HG03095 (cell line): ENCODE data around the gene TSPAN2.

Experiments
- ATAC-seq: cut with Tn5 transposase; IDR thresholded peaks from one replicate; pipeline ENCODE4 v1.9.1; 2021; ENCODE audit warnings: moderate library complexity; ENCODE audit not compliant: unreplicated experiment

Gene TSPAN2

DNA sequence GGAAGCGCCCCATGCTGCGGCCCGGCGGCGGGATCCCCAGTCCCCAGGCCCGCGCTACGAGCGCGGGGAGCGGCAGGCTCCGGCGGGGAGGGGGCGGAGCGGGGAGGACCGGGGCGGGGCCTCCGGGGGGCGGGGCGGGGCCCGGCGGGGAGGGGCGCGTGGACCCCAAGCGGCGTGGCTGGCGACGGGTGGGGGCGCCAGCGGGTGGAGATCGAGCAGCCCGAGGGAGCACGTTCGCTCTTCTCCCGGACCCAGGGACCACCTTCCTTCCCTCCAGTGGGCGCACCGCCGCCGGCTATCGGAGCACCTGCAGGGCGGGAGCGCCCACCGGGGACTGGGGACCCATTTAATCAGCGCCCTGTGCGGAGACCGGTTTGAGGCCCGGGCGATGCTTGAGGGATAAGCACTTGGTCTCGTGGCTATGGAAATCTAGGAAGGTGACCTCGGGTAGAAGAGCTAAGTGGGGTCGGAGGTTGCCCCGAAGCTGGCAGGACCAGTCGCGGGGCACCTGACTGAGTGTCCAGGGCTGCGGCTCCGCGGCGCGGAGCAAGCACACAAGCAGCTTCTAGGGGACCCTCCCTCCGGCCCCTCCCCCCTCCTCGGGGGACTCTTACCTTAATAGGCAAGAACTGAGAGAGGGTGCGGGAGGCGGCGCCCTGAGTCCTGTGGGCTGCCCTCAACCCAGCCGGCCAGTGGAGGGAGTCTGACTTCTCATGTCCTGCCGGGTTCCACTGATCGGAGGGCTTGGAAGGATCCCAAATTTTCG is at the start of gene TSPAN2:
TSS of gene TSPAN2 (minus strand) at position 84 of the 766 bp plus-strand sequence. CDS start at position 13, 71 bp downstream.
- no peak for ATAC-seq

GRCh38 chr1:115138973-115139372 is 49.7 kb upstream of the TSPAN2 start:
- peak; percentile 84 for ATAC-seq

- ATAC-seq: no peak
Observed at GRCh38 chr1:115138271-115138670, 49.0 kb upstream of the TSPAN2 start.

DNA sequence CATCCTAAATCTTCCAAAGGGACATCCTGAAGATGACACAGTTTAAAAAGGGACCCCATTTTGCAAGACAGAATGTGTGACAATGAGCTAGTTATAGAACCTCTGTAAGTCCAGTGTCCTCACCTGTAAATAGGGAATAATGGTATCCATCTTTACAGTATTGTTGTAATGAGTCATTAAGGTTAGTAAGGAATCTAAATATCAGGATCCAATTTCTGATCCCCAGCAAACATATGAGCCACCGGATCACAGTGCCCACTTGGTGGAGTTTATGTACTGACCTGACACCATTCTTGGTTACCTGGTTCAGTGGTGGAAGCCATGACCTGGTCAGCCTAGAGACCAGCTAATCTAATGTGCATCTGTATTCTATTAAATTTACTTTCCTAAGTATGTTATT is 47.9 kb upstream of the TSPAN2 start:
- no peak for ATAC-seq

GRCh38 chr1:115136706-115137105 is 47.4 kb upstream of the TSPAN2 start:
- ATAC-seq: no peak

- no peak for ATAC-seq
Observed at GRCh38 chr1:115136106-115136505, 46.8 kb upstream of the TSPAN2 start.

DNA sequence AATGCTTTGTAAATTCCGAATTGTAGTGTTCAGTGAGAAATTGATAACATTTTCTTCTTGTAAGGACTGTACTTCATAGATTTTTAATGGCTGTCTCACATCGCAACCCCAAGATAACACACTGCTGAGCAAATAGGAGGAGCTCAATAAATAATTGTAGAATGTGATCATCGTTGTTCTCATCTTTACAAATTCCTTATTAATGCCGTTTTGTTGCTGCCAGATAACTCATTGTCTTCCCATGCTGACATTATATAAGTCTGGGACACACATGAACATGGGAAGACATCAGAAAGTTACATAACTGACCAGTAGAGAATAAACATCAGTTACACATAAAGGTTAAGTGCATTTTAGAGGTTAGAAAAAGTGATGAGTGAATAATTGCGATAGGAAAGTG is 46.4 kb upstream of the TSPAN2 start:
- ATAC-seq: no peak

DNA sequence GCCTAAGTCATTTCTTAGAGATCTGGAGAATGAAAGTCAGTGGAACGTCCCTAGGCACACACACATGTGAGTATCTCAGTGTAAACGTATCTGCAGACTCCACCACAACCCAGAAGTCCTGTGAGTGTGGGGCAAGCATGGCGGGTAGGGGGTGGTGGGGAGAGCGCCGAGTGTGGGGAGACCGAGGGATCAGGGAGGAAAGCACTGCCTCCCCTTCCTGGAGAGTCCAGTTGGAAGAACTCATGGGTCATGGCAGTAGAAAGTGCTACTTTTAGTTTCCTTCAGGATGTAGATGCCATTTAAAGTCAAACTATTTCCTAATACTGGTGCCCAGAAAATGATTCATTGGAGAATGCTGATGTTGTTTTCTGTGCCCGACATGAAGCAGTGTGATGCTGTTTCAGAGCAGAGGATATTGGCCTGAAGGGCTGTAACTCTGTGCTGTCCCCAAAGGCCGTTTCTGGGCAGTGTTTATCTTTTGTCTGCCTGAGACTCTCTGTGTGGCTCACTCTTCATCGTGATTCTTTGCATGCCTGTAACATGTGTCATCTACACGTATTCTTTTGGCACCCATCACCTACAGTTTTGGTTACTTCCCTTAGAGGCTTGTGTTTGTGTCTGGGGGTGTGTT is 45.7 kb upstream of the TSPAN2 start:
- ATAC-seq: no peak

DNA sequence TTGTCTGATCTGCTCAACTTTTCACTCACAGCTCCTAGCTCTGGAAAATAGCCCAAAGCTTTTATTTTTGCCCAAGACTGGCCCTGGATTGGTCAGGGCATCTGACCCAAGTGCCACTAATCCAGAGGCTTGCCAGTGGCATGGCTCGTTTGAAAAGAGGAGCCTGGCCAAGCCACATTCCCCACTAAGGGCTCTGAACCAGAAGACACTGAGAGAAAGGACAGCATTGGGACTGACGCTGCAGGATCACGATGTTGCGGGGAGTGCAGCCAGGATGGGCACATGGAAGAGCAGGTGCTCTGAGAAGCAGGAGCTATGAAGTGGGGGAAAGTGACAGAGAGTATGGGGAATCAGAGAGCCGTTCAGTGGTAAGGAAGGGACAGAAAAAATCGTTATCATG is 44.9 kb upstream of the TSPAN2 start:
- no peak for ATAC-seq

GRCh38 chr1:115133440-115133839 is 44.1 kb upstream of the TSPAN2 start:
- no peak for ATAC-seq

- ATAC-seq: no peak
Observed at GRCh38 chr1:115130786-115131185, 41.5 kb upstream of the TSPAN2 start.

DNA sequence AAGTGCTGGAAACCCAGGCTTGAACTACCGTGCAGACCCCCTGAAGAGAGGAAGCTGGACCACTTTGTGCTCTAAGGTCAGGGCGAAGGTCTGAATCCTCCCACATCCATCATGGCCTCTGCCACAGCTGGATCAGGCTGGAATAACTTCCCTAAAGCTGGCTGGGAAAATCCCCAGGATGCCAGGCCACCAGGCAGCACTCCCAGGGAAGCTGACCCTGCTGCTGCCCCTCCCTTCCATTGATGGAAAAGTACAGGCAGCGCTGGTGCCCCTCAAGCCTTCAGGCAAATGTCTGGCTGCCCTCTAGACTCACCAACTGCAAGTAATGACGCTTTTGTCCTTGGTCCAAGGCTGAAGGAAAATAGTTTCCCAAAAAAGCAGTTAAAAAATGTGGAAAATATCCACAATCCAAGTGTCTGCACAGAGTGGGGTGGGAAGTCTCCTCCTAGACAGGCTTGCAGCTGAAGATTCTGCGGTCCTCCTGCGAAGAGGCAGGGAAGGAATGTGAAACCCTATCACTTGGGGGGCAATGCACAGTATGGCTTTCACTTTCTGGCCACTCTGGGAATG is 39.9 kb upstream of the TSPAN2 start:
- ATAC-seq: no peak

DNA sequence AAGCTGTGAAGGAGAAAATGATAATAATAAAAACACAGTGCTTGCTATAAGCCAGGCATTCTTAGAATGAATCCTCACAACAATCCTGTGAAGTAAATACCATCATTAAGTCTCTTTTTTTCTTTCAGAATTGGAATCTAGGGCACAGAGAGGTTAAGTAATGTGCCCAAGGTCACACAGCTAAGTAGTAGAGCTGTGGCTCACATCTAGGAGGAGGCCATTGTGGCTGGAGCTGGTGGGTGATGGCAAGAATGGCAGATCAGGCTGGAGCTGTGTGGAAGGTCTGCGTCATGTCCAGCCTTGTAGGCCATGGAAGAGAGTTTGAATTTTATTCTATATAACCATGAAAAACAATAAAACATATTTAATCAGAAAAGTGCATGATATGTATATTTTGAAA is 38.2 kb upstream of the TSPAN2 start:
- ATAC-seq: no peak

DNA sequence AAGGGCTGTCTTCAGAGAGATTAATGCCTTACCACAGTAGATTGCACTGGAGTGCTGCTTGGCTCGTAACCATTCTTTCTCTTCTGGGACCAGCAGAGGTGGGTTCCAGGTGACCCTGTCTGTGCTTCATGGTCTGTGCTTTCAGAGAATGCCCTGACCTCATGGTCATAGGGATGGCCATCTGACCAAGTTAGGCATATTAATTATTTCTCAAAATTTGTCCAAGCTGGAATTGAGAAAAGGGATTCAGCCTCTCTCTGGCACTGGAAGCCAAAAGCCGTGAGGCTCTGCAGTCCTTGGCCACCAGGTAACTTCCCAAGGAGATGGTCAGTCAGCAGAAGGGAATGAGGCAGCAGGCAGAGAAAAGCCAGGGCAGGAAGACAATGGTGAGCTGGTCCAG is 37.2 kb upstream of the TSPAN2 start:
- no peak for ATAC-seq

DNA sequence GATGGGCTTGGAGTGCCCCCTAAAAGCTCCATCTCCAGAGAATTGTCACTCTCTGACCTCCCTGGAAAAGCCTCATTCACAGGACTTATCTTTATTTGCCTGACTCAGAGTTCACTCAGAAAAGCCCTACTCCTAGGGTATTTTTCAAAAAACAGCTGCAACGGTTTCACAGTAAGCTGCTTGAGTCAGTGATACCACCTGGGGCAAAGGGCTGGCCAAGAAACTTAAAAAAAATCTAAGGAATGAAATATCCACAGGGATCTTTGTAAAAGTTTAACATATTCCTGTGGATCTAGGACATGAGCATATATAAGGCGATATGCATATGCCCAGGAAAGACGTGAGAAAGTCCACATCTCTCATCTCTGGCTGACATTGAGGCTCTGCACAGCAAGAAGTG is 33.8 kb upstream of the TSPAN2 start:
- no peak for ATAC-seq

- ATAC-seq: no peak
Observed at GRCh38 chr1:115121793-115122192, 32.5 kb upstream of the TSPAN2 start.

DNA sequence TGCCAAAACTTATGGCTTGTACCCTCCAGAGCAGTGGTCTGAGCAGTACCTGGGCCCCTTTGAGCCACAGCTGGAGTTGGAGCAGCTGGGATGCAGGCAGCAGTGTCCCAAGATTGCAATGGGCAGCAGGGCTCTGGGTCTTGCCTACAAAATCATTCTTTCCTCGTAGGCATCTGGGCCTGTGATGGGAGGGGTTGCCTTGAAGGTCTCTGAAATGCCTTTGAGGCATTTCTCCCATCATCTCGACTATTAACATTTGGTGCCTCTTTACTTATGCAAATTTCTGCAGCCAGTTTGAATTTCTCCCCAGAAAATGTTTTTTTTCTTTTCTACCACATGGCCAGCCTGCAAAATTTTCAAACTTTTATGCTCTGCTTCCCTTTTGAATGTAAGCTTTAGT is 31.0 kb upstream of the TSPAN2 start:
- no peak for ATAC-seq

DNA sequence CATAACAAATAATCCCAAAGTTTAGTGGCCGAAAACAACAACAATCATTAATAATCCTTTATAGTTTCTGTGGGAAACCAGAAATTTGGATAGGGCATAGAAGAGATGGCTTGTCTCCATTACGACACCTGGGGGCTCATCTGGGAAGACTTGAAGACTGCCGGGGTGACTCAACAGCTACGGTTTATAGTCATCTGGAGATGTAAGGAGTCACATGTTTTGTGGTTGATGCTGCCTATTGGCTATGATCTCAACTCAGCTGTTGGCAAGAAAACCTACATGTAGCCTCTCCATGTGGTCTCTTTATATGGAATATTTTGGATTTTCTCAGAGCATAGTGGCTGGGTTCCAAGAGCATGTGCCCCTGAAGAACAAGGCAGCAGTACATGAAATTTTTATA is 29.3 kb upstream of the TSPAN2 start:
- no peak for ATAC-seq

DNA sequence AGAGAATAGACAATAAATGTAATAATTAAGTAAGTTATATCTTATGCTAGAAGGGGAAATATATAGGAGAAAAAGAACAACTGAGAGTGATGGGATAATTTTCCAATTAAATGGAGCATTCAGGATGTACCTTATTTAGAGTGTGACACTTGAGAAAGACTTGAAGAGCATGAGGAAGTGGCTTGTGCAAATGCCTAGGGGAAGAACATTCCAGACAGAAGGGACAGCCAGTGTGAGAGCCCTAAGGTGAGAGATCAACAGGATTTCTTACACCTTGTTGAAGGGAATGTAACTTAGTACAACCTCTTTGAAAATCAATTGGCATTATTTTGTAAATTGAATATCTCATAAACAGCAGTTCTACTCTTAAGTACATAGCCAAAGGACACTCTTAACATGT is 28.8 kb upstream of the TSPAN2 start:
- no peak for ATAC-seq

GRCh38 chr1:115117298-115117697 is 28.0 kb upstream of the TSPAN2 start:
- ATAC-seq: no peak

GRCh38 chr1:115116512-115116911 is 27.2 kb upstream of the TSPAN2 start:
- no peak for ATAC-seq

DNA sequence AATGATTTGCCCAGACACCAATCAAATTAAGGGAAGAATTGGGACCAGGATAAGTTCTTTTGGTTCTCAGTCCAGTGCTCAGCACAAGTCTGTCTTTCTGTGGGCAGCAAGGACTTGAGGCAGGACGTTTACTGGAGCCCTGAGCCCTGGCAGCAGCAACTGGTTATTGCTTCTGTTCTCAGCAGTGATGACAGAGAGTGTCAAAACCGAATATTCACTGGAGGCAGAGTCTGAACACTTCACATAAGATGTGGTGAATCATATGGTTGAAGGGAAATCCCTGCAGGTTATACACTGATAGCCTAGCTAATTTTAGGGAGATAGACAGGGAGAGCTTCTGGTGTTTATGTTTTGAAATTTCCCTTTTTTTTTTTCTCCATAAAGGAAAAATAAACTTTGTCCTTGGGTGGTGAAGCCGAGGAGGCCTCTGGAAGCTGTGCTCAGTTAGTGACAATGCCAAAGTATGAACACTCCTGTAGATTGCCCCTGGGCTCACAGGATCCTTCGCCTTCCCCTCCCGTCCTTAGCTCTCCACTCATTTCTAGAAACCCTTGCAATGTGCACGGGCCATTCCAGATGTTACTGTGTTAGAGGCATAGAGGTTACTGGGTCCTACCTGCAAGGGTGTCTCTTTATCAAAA is 26.3 kb upstream of the TSPAN2 start:
- ATAC-seq: no peak
